GM21619 (cell line): ENCODE results near the gene HSPA12A.

Source experiments
- ATAC-seq: cut with Tn5 transposase; IDR thresholded peaks from one replicate; pipeline ENCODE4 v1.9.1; 2021; ENCODE audit not compliant: unreplicated experiment

HSPA12A gene

GRCh38 chr10:116633216-116633600, 109.2 kb downstream of the HSPA12A start:
- ATAC-seq = no peak

GRCh38 chr10:116632596-116633215, 109.7 kb downstream of the HSPA12A start:
- no peak for ATAC-seq

GRCh38 chr10:116631871-116632295, 110.5 kb downstream of the HSPA12A start:
- no peak for ATAC-seq

- no peak for ATAC-seq
Observed at GRCh38 chr10:116630020-116630419, 112.3 kb downstream of the HSPA12A start.

- ATAC-seq = no peak
Observed at GRCh38 chr10:116629340-116629739, 113.0 kb downstream of the HSPA12A start.

GRCh38 chr10:116627386-116627933, 114.9 kb downstream of the HSPA12A start:
- no peak for ATAC-seq

- no peak for ATAC-seq
Observed at GRCh38 chr10:116626815-116627214, 115.6 kb downstream of the HSPA12A start.

GRCh38 chr10:116625845-116626244, 116.5 kb downstream of the HSPA12A start:
- no peak for ATAC-seq

- ATAC-seq = no peak
Observed at GRCh38 chr10:116621934-116622655, 120.3 kb downstream of the HSPA12A start.

GRCh38 chr10:116621476-116621875, 120.9 kb downstream of the HSPA12A start:
- no peak for ATAC-seq
